ENCODE data around the gene SERTAD4.
A peak's percentile ranks its signal among the peaks of the same experiment; 100 is the strongest.
"Not testable (repeated sequence)": the region's sequence is repeated elsewhere in the genome, so short reads cannot be mapped to it uniquely, and the experiment has no call there.

The SERTAD4 gene

DNA sequence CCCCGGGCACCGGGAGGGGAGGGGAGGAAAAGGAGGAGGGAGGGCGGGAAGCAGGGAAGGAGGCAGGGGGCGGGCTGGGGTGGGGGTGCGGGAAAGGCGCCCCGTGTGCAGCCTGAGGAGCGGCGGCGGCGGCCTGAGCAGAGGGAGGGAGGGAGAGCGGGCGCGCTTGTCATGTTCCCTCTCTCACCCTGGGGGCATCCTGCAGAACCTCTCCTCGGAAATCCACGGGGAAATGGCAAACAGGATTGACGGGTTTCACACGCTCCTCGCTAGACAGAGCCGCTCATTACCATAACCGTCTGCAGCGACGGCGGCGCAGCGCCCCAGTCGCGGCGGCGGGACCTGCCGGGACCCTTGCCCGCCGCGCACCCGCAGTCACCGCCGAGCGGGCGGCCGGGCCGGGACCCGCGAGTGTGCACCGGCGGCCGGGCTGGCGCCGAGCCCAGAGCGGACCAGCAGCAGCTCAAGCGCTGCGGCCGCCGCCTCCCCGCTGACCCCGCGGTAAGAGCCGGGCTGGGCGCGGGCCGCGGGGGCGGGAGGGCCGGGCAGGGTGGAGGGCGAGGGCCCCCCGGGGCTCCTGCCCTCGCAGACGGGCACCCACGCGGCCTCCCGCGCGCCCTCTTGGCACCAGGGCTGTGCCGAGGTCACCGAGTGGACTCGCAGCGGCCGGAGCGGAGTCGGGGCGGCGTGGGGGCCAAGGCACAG, at the start of gene SERTAD4:
Gene SERTAD4, plus strand, starts transcription at position 286 of the 705 bp plus-strand sequence. CDS start 5,165 bp downstream, outside the sequence.
- DNase-seq, result peak; percentile 14

DNA sequence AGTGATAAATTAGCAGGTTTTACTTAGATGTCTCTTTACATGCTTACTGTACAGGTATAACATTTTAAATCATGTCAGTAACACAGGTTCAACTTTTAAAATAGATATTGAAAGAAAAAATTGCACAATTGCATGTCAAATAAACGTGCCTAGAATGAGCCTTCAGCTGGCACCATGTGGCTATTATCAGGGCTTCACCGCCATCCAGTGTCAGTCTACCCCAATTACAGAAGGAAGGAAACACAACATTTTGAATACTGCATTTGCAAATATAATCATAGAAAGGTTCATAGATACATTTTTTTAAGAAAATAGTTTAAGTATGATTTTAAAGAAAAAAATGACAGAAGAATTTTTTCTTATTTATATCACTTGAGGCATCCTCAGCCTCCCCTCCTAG, 47.5 kb upstream of the SERTAD4 start:
- no peak for DNase-seq

DNA sequence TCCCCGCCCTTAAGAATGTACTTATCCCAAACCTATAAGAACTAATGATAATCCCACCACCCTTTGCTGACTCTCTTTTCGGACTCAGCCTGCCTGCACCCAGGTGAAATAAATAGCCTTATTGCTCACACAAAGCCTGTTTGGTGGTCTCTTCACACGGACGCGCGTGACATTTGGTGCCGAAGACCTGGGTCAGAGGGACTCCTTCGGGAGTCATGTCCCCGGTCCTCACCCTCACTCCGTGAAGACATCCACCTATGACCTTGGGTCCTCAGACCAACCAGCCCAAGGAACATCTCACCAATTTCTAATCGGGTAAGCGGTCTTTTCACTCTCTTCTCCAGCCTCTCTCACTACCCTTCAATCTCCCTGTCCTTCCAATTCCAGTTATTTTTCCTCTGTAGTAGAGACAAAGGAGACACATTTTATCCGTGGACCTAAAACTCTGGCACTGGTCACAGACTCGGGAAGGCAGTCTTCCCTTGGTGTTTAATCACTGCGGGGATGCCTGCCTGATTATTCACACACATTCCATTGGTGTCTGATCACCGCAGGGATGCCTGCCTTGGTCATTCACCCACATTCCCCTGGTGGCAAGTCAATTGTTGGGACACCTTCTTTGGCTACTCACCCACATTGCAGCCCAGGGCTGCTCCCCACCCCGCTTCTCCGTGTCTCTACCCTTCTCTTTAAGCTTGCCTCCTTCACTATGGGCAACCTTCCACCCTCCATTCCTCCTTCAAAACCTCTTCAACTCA, 44.6 kb upstream of the SERTAD4 start:
- DNase-seq, result not testable (repeated sequence)

DNA sequence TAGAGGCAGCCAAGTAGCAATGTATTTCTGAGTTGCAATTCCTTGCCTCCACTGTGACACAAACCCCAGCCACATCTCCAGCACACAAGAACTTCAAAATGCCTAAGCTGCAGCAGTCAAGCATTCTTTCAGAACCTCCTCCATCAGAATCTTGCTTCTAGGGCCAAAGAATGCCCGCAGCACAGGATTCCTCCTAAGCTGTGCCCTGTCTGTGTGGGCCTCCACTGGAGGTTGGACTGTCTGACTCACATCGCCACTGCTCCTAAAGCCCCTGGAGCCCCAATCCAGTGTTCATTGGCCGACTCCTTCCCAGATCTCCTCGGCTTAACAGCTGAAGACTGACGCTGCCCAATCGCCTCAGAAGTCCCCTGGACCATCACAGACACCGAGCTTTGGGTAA, 43.2 kb upstream of the SERTAD4 start:
- no peak for DNase-seq

DNA sequence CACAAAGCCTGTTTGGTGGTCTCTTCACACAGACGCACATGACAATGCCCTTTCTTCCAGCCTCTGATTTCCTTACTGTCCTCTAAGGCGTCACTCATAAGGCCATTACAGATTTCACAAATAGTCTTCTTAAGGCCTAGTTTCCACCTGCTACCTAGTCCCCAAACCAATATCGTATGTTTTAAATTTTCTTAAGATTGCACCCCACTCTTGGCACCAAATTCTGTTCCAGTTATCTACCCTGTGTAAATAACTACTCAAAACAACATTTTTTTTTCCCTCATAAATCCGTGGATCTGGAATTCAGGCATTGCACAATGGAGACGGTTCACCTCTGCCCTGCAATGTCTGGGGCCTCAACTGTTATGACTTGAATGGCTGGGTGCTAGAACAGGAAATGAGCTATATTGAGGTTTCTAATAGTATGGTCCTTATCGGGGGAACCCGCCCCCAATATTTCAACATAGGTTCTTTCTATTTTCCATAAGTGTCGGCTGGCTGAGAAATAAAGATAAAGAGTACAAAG, 36.9 kb upstream of the SERTAD4 start:
- no peak for DNase-seq

DNA sequence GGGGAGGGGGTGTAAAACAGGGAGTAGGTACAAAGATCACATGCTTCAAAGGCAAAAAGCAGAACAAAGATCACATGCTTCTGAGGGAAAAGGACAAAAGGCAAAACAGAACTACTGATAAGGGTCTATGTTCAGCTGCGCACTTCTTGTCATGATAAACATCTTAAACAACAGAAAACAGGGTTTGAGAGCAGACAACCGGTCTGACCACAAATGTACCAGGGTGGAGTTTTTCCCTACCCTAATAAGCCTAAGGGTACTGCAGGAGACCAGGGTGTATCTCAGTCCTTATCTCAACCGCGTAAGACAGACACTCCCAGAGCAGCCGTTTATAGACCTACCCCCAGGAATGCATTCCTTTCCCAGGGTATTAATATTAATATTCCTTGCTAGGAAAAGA, 36.3 kb upstream of the SERTAD4 start:
- DNase-seq, result peak; percentile 28

DNA sequence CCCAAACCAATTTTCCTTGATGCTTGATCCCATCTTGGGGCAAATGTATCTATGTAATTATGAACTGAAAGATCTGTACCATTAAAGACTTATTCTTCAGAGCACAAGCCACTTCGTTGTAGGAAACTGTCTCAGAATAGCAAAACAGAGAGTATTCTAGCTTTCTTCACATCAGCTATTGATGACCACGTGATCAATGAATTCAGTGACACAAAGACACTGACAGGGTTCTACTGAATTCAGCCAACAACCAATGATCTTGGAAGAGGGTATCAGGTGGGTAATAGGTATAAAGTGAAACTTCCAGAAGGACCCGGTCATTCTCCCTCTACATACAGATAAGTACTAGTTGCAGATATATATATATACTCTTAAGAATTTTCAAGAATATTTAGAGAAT, 33.8 kb upstream of the SERTAD4 start:
- DNase-seq, result no peak

DNA sequence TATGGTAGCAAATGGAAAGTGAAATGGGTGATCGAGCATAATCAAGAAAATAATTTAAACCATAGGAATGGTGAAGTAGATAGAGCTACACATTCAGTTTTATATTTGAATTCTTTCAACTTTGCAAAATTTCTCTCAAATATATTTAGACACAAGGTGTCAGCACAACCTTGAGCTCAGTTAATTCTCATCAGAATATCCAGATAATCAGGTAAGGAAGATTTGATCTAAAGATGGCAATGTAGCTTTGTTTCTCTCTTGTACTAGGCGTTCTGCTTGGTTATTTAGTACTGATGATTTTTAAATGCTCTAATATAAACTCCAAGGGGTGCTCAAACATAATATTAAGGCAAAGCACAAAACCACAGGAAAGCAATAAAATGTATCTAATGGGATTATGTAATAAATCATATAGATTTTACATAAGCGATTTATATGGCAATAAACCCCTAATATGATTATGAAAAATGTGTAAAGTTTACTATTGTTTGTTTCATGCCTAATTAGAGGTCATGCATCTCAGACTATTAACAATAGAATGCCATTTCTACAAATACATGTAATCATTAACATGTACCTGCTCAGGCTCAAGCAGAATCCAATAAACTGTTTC, 32.4 kb upstream of the SERTAD4 start:
- DNase-seq, result no peak

DNA sequence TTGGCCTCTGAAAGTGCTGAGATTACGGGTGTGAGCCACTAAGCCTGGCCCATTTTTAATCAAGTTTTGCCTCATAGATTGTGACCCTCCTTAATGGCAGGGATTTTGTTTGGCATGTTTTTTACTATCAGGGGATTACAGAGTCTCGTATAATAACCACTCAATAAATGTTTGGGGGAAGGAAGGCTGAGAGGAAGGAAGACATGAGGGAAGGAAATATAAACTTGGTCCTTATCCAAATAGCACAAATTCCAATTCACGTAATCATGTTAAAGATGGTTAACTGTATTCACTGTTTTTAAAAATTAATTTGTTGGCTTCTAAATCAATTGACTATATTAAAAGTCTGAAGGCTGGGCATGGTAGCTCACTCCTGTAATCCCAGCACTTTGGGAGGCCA, 30.9 kb upstream of the SERTAD4 start:
- no peak for DNase-seq

DNA sequence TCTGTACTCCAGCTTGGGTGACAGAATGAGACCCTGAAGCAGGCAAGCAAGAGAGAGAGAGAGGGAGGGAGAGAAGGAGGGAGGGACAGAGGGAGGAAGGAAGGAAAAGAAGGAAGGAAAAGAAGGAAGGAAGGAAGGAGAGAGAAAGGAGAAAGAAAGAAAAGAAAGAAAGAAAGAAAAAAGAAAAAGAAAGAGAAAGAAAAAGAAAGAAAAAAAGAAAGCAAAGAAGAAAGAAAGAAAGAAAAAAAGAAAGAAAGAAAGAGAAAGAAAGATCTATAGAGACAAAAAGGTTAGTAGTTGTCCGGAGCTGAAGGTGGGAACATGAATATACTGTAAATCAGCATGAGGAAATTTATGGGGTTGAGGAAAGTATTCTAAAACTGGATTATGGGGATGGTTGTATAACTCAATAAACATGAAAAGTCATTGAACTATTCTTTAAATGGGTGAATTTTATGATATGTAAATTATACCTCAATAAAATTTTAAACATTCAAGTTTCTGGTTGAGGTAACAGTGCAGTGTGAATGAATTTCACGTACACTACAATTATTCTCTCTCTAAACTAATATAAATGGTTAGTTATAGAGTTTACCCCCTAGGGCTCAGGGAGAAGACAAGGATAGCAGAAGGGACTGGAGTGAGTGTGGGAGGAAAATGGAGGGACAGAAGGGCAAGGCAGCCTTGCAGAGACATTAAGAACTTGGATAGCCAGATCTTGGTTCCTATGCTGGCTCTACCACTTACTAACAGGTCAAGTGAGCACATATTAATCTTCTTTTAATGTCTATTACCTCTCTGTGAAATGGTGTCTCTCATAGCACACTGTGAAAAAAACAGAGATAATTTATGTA, 24.8 kb upstream of the SERTAD4 start:
- no peak for DNase-seq

DNA sequence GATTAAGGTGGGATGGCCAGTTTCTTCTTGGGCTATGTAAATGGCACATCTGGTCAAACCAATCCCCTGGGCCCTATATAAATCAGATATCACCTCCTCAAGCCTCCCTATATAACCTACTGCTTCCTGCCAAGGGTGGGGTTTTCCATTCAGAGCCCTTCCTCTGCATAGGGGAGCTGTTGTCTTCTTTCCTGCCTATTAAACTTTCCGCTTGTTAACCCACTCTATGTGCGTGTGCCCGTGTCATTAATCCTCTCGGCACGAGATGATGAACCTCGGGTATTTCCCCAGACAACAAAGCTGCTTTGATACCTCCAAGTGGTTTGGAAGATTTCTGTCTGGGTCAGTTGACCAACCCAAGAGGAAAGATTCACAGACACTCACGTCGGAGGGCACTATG, 19.3 kb upstream of the SERTAD4 start:
- no peak for DNase-seq

DNA sequence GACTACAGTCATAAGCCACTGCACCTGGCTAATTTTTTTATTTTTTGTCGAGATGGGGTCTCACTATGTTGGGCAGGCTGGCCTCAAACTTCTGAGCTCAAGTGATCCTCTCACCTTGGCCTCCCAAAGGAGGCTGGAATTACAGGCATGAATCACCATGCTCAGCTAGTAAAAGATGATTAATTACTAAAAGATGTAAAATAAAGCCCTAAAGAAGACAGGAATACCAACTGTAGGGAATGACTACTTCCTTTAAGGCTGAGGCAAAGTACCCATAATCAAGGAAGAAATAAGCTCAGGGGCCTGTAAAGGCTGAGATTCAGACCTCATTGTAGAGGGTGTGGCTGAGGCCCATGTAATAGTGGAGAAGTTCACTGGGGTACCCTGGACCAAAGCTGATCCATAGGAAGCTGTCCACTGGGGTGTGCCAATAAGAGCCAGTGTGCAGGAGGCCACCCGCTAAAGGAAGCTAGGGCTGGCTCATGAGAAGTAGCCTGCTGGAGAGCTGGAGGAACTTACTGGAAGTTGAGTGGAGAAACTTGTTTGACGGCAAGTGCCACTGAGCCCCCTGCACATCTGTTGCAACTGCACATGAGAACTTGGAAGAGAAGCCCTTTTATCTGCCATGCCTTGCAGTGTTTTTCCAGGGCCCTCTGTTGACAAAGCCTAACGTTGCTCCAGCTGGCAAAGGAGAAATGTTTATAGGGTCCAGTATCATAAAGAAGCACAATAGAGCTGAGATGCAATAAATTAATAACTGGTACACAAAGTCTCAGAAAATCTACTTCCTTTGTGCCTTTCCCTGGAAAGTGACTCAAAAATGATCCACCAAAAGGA, 17.8 kb upstream of the SERTAD4 start:
- DNase-seq, result no peak

DNA sequence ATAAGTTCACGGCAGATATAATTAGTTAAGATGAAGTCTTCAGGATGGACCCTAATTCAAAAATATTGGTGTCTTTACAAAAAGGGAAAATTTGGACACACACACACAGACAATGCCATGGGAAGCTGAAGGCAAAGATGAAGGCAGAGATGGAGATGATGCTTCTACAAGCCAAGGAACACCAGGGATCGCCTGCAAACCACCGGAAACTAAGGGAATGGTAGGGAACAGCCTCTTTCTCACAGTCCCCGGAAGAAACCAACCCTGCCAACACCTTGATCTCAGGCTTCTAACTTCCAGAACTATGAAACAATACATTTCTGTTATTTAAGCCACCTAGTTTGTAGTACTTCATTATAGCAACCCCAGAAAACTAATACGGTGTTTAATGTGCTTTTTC, 15.1 kb upstream of the SERTAD4 start:
- DNase-seq, result no peak

DNA sequence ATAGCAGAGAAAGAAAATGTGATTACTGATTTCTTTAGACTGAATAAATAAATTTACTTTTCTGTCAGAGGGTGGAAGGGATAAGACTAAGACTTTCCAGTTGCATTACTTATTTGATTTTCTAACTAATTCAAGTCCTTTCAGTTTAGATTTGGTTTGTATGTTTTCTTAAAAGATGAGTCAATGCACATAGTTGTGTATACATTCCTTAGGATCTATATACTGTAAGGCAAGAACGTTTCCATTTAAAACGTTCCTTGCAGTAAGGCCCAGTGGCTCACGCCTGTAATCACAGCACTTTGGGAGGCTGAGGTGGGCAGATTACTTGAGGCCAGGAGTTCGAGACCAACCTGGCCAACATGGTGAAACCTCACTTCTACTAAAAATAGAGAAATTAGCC, 14.5 kb upstream of the SERTAD4 start:
- no peak for DNase-seq

DNA sequence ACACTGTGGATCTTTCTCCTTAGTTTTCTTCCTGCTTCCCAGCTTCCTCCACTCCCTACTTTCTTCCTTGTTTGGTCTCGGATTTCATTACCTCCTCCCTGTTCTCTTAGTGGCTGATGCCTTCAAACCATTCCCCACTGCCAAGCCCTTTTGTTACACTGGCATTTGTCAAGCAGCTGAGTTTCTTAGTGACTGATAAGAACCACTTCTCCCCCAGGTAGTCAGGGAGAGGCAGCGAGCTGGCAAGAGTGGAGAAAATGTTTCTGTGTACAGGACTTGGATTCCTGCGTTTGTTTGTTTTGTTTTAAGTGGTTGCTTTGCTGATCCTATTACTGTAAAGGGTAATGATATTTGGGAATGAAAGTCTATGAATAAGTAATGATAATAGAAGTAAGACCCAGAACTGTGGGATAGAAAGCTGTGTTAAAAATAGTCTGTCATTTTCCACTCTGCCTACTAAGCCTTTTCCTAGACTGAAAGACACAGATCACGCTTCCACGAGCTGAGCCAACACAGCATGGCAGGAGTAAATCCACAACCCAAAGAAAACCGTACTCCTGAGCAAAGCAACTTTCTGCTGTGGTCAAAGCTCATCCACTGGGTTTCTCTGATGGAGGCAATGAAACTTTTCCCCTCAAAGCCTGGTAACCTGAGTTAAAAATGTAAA, 10.1 kb upstream of the SERTAD4 start:
- no peak for DNase-seq

DNA sequence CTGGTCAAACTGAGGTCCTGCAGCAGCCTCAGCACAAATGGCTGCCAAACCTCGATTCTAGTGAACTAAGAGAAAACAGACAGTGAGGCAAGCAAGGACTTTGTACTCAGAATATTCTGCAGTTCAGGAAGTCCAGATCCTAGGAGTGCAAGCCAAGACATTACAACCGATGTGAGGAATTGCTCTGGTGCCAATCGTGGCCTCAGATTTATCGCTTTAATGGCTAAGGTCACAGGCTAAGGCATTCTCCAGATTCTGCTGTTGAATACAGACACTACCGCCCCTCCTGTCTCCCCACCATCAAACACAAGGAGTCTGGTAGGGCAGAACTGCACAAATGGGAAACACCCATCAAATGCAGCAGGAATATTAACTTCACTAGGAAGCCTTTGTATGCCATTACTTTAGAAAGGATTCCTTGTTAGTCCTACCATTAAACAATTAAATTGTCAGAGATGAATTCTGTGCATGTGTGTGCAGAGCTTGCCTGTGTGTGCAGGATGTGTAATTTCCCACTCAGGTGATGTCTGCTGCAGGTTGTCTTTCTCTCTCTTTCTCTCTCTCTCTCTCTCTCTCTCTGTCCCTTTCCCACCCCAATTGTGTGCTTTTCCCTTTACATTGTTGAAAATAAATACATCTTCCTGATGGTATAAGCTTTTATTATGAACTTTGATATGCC, 9.2 kb upstream of the SERTAD4 start:
- DNase-seq, result no peak

DNA sequence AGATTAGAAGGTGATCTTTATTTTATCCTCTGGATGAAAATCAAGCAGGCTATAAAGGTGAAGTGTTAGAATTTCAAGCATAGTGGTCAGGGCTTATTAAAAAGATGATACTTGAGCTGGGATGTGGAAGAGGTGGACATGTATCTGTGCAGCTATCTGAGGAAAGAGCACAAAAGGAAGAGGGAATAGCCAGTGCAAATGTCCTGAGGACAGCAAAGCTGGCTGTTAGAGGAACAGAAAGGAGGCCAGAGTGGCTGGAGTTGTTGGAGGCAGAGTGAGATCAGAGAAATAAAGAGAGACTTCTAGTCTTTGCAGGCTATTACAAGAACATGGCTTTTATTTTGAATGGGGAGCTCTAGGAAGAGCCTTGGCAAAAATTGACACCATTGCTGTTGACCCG, 4.4 kb upstream of the SERTAD4 start:
- DNase-seq, result no peak

DNA sequence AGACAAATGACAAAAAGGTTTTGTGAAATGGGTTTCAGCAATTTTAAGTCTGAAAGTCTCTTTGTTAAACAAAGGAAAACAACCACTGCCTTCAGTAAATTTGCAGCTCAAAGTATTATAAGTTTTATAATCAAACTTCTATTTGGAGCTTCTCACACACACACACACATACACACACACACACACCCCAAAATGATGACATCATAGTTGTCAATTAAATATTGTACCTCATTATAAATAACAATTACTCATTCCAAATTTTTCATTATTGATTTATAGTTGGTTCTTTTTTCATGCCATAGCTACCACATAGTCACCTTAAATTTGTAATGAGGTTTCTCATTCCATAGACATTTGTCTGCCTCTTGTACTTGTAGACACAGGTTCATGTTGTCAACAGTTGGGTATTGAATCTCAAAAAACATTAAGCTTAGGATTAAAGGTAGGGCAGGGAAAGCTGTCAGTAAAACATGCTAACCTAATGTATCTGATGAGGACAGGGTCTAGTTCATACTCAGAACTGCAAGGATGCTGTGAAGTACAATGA, 2.4 kb upstream of the SERTAD4 start:
- no peak for DNase-seq

DNA sequence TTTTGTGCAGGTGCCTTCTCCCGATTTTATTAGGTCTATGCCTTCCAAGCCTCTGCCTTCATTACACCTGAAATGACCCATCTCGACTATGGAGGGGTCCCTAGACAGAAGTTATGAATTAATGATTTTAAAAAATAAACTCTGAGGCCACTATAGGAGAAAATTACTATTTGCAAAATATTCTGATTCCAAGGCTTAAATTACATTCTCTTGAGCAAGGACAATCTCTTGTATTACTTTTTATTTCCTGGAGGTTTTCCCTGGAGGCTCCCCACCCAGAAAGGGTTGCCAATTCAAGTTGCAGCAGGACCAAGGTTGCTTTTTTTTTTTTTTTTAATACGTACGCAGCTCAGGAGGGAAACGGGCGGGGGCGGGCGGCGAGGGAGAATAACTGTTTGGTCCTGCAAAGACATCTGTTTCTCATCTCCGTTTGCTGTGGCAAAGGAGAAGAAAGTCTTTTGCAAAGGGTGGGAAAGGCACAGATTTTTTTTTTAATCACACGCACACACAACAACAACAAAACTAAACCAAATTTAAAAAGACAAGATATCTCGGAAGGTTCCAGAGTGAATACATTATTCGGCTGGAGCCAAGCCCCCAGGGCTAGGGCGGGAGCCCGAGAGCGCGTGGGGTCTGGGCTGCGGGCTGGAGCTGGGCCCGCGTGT, 618 bp upstream of the SERTAD4 start:
- no peak for DNase-seq

DNA sequence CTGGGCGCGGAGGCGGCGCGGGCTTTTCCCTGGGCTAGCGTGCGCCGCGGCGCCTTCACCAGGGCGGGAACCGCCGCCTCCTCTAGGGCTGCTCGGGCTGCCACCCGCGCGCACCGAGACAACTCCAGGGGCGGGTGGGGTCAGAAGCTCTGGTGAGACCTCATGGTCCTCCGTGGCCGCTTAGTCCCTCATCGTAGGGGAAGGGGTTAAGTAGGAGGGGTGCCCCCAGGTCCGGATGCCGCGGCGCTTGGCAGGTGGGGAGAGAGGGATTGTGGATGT, 559 bp downstream of the SERTAD4 start:
- DNase-seq, result peak; percentile 8

Measured in hematopoietic multipotent progenitor cell treated with erythropoietin and hydrocortisone succinate and interleukin-3 and kit ligand, for 4 days (in vitro differentiated cells).